K562 (cell line): ENCODE measurements around the gene ASPRV1. TPM values are rescaled to one million over a fixed set of nuclear protein-coding genes. Genes with fewer than 3 reads are reported as not detected.

Source experiments
- BCOR ChIP-seq: fragments of 450-650 bp; IDR thresholded peaks from 2 replicates; pipeline ENCODE4 v1.6.1; 2016
- EP300 ChIP-seq: IDR thresholded peaks from 2 replicates; pipeline ENCODE4 v1.6.1; 2012; ENCODE audit warnings: low read length, improper control_type of control experiment
- ESRRA ChIP-seq: fragments of 450-650 bp; IDR thresholded peaks from 2 replicates; pipeline ENCODE4 v1.6.1; 2014; ENCODE audit warnings: low read depth, mild to moderate bottlenecking, moderate library complexity, borderline replicate concordance
- IFI16 ChIP-seq: fragments of 250-450 bp; sonication (Bioruptor Pico); IDR thresholded peaks from 2 replicates; pipeline ENCODE4 v2.1.2; 2022; ENCODE audit warnings: mild to moderate bottlenecking, inconsistent platforms
- MTA2 ChIP-seq: fragments of 450-650 bp; IDR thresholded peaks from 2 replicates; pipeline ENCODE4 v1.6.1; 2016; ENCODE audit warnings: low read depth
- MYC ChIP-seq, 2 experiments: fragments of 250-450 bp in 1 of 2; sonication (Bioruptor Pico) in 1 of 2; IDR thresholded peaks; 2 replicates each; pipeline versions ENCODE4 v1.5.1 to v1.6.1; 2012 to 2021; ENCODE audit warnings: low read depth in 2 of 2, borderline replicate concordance in 1 of 2, improper control_type of control experiment in 1 of 2, low read length in 1 of 2, mild to moderate bottlenecking in 1 of 2, moderate library complexity in 1 of 2
- PML ChIP-seq: IDR thresholded peaks from 2 replicates; pipeline ENCODE4 v1.6.1; 2012; ENCODE audit warnings: low read length, inconsistent platforms
- RBM22 ChIP-seq: fragments of 200-400 bp; formaldehyde crosslinking; IDR thresholded peaks from 2 replicates; pipeline ENCODE4 v1.6.1; 2018; ENCODE audit warnings: low read length, low read depth; ENCODE audit not compliant: poor library complexity, severe bottlenecking
- RNF2 ChIP-seq: sonication (generic); IDR thresholded peaks from 2 replicates; pipeline ENCODE4 v1.6.1; 2016
- SOX6 ChIP-seq: fragments of 450-650 bp; IDR thresholded peaks from 2 replicates; pipeline ENCODE4 v1.6.1; 2014; ENCODE audit warnings: mild to moderate bottlenecking
- SP1 ChIP-seq: sonication (generic); formaldehyde crosslinking; IDR thresholded peaks from 2 replicates; pipeline ENCODE4 v1.8.1; 2022; ENCODE audit warnings: mild to moderate bottlenecking, missing genetic modification reagents
- TCF3 ChIP-seq: sonication (generic); formaldehyde crosslinking; IDR thresholded peaks from 2 replicates; pipeline ENCODE4 v1.4.0; 2020; ENCODE audit warnings: mild to moderate bottlenecking, missing genetic modification reagents
- ZNF263 ChIP-seq: sonication (generic); formaldehyde crosslinking; IDR thresholded peaks from 2 replicates; pipeline ENCODE4 v1.8.0; 2022; ENCODE audit warnings: mild to moderate bottlenecking, missing genetic modification reagents, borderline replicate concordance
- polyA plus RNA-seq, 8 experiments: library from polyadenylated mRNA; depleted of rRNA in 4 of 8; stranded (reverse) in 5 of 8; unstranded in 3 of 8; fragments of >200 nt; fragmentation: Nextera tagmentation in 2 of 8; fragmentation: Illumina TruSeq in 1 of 8; extraction: Ambion mirVana in 2 of 8; extraction: Trizol in 1 of 8; gene quantifications; 2 replicates each; pipeline versions ENCODE4 v1.2.1 to v1.2.3, GENCODE V29; 2011 to 2014; ENCODE audit warnings: inconsistent platforms in 1 of 8, missing spikeins in 1 of 8
- total RNA-seq, 7 experiments: library from RNA; depleted of rRNA in 6 of 7; stranded (reverse); fragments of >200 nt in 6 of 7; fragmentation: Illumina TruSeq in 2 of 7; extraction: Trizol in 2 of 7; gene quantifications; 2 replicates each; pipeline versions ENCODE4 v1.2.1 to v1.2.3, GENCODE V29; 2011 to 2021; ENCODE audit warnings: low replicate concordance in 1 of 7
- TF ChIP-seq, protein P1 (sequence below): fragments of 250-450 bp; sonication (Bioruptor Pico); IDR thresholded peaks from 2 replicates; pipeline ENCODE4 v1.8.0; 2021; ENCODE audit warnings: borderline replicate concordance, mild to moderate bottlenecking, moderate library complexity; ENCODE audit not compliant: poor library complexity, severe bottlenecking
- TF ChIP-seq, protein P2 (sequence below), 2 experiments: IDR thresholded peaks; 2 replicates each; pipeline ENCODE4 v1.6.1; 2011; ENCODE audit warnings: borderline replicate concordance in 1 of 2, control low read depth in 1 of 2, low read depth in 1 of 2, low read length in 1 of 2, mild to moderate bottlenecking in 1 of 2, mixed read lengths in 1 of 2, moderate library complexity in 1 of 2; ENCODE audit not compliant: insufficient read depth in 1 of 2, insufficient read length in 1 of 2, poor library complexity in 1 of 2, severe bottlenecking in 1 of 2; ENCODE audit errors: extremely low read depth in 1 of 2
- TF ChIP-seq, protein P3 (sequence below): fragments of 250-450 bp; sonication (Bioruptor Pico); IDR thresholded peaks from 2 replicates; pipeline ENCODE4 v1.5.0; 2020; ENCODE audit warnings: mild to moderate bottlenecking, borderline replicate concordance
- TF ChIP-seq, protein P4 (sequence below): fragments of 450-650 bp; IDR thresholded peaks from 2 replicates; pipeline ENCODE4 v1.6.1; 2016; ENCODE audit warnings: low read depth, mild to moderate bottlenecking, moderate library complexity
- TF ChIP-seq, protein P5 (sequence below): sonication (generic); formaldehyde crosslinking; IDR thresholded peaks from 2 replicates; pipeline ENCODE4 v1.8.0; 2023; ENCODE audit warnings: missing genetic modification reagents, mild to moderate bottlenecking, borderline replicate concordance

The ASPRV1 gene
- total and polyA plus RNA-seq, 9 of the 15 experiments (the other 6 are each of a cell fraction or from before 2014, with no cell fraction given) = 0.17 to 0.72 (median 0.47) TPM; not detected in 1

DNA sequence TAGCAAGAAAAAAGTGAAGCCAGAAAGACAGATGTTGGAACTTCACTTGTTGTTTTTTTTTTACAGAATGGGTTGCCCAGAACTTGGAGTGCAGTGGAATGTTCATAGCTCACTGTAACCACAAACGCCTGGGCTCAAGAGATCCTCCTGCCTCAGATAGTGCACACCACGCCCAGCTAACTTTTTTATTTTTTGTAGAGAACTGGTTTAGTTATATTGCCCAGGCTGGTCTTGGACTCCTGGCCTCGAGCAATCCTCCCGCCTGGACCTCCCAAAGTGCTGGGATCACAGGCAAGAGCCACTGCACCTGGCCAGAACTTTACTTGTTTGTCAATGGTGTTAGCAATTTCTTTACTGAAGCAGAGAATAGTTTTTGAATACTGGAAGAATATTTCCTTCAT lies 11.9 kb upstream of the ASPRV1 start (continued):
- TF ChIP-seq MYC (IDR thresholded peaks at IDR 0.05; ENCODE audit: low read depth, low read length) (0 out of 2 replicates have a peak, but pooled peaks have one; percentile 17), MYC (CRISPR knock-in tag; IDR thresholded peaks at IDR 0.05; ENCODE audit: borderline replicate concordance, low read depth) (no peak), BCOR (peak; percentile 68; the same call in 1 of the 2 replicates), RNF2 (no peak), RBM22 (no peak), EP300 (peak; percentile 63), ESRRA (peak; percentile 73; the same call in 1 of the 2 replicates), TCF3 (CRISPR knock-in tag) (peak; percentile 85), SOX6 (0 out of 2 replicates have a peak, but pooled peaks have one; percentile 48), IFI16 (CRISPR knock-in tag) (no peak), PML (peak; percentile 48; the same call in 1 of the 2 replicates), MTA2 (peak; percentile 79), SP1 (0 out of 2 replicates have a peak, but pooled peaks have one; percentile 30), ZNF263 (peak; percentile 40; the same call in 1 of the 2 replicates)
- TF ChIP-seq, protein P1, sequence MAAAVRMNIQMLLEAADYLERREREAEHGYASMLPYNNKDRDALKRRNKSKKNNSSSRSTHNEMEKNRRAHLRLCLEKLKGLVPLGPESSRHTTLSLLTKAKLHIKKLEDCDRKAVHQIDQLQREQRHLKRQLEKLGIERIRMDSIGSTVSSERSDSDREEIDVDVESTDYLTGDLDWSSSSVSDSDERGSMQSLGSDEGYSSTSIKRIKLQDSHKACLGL (CRISPR knock-in tag) = no peak
- TF ChIP-seq, protein P2, sequence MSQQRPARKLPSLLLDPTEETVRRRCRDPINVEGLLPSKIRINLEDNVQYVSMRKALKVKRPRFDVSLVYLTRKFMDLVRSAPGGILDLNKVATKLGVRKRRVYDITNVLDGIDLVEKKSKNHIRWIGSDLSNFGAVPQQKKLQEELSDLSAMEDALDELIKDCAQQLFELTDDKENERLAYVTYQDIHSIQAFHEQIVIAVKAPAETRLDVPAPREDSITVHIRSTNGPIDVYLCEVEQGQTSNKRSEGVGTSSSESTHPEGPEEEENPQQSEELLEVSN (IDR thresholded peaks at IDR 0.05; ENCODE audit: borderline replicate concordance in 1 of 2, extremely low read depth in 1 of 2, insufficient read depth in 1 of 2, insufficient read length in 1 of 2, low read depth in 1 of 2, low read length in 1 of 2, poor library complexity in 1 of 2, severe bottlenecking in 1 of 2) = no peak
- TF ChIP-seq, protein P3, sequence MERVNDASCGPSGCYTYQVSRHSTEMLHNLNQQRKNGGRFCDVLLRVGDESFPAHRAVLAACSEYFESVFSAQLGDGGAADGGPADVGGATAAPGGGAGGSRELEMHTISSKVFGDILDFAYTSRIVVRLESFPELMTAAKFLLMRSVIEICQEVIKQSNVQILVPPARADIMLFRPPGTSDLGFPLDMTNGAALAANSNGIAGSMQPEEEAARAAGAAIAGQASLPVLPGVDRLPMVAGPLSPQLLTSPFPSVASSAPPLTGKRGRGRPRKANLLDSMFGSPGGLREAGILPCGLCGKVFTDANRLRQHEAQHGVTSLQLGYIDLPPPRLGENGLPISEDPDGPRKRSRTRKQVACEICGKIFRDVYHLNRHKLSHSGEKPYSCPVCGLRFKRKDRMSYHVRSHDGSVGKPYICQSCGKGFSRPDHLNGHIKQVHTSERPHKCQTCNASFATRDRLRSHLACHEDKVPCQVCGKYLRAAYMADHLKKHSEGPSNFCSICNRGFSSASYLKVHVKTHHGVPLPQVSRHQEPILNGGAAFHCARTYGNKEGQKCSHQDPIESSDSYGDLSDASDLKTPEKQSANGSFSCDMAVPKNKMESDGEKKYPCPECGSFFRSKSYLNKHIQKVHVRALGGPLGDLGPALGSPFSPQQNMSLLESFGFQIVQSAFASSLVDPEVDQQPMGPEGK (CRISPR knock-in tag) = no peak
- TF ChIP-seq, protein P4, sequence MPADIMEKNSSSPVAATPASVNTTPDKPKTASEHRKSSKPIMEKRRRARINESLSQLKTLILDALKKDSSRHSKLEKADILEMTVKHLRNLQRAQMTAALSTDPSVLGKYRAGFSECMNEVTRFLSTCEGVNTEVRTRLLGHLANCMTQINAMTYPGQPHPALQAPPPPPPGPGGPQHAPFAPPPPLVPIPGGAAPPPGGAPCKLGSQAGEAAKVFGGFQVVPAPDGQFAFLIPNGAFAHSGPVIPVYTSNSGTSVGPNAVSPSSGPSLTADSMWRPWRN = 0 out of 2 replicates have a peak, but pooled peaks have one; percentile 10
- TF ChIP-seq, protein P5, sequence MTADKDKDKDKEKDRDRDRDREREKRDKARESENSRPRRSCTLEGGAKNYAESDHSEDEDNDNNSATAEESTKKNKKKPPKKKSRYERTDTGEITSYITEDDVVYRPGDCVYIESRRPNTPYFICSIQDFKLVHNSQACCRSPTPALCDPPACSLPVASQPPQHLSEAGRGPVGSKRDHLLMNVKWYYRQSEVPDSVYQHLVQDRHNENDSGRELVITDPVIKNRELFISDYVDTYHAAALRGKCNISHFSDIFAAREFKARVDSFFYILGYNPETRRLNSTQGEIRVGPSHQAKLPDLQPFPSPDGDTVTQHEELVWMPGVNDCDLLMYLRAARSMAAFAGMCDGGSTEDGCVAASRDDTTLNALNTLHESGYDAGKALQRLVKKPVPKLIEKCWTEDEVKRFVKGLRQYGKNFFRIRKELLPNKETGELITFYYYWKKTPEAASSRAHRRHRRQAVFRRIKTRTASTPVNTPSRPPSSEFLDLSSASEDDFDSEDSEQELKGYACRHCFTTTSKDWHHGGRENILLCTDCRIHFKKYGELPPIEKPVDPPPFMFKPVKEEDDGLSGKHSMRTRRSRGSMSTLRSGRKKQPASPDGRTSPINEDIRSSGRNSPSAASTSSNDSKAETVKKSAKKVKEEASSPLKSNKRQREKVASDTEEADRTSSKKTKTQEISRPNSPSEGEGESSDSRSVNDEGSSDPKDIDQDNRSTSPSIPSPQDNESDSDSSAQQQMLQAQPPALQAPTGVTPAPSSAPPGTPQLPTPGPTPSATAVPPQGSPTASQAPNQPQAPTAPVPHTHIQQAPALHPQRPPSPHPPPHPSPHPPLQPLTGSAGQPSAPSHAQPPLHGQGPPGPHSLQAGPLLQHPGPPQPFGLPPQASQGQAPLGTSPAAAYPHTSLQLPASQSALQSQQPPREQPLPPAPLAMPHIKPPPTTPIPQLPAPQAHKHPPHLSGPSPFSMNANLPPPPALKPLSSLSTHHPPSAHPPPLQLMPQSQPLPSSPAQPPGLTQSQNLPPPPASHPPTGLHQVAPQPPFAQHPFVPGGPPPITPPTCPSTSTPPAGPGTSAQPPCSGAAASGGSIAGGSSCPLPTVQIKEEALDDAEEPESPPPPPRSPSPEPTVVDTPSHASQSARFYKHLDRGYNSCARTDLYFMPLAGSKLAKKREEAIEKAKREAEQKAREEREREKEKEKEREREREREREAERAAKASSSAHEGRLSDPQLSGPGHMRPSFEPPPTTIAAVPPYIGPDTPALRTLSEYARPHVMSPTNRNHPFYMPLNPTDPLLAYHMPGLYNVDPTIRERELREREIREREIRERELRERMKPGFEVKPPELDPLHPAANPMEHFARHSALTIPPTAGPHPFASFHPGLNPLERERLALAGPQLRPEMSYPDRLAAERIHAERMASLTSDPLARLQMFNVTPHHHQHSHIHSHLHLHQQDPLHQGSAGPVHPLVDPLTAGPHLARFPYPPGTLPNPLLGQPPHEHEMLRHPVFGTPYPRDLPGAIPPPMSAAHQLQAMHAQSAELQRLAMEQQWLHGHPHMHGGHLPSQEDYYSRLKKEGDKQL (CRISPR knock-in tag) = no peak
